Measurements from ENCODE around the gene ALK. TPM values are rescaled to one million over a fixed set of nuclear protein-coding genes. Genes with fewer than 3 reads are reported as not detected.

The ALK gene
- total and polyA plus RNA-seq, 2 donors (not counting 1 experiment from before 2014, with no cell fraction given) = not detected

GRCh38 chr2:29251406-29251805 lies 670.0 kb downstream of the ALK start:
- no peaks in the 10 kb centered on the region for H3K27me3 ChIP-seq (replicated peaks in 1 of 4; ENCODE audit: control extremely low read depth in 1 of 4, control insufficient read depth in 3 of 4, insufficient read depth in 4 of 4, low read length in 3 of 4)
- H3K9ac ChIP-seq (ENCODE audit: low read length) = no peak overlapping the region
- Mint-ChIP-seq H3K27me3 (peaks cover 8% of the 10 kb centered on the region), H3K27ac (no peak overlapping the region), H3K9me3 (ENCODE audit: insufficient read depth) (no peaks in the 10 kb centered on the region), H3K4me1 (peaks cover 7% of the 10 kb centered on the region), H3K4me3 (no peak overlapping the region)
- H3K4me3 ChIP-seq (ENCODE audit: control extremely low read depth in 1 of 5, extremely low read depth in 1 of 5, insufficient read depth in 1 of 5, low read depth in 2 of 5, low read length in 4 of 5) = no peak overlapping the region
- no peaks in the 10 kb centered on the region for H3K36me3 ChIP-seq (replicated peaks in 1 of 2; ENCODE audit: control extremely low read depth in 1 of 2, control insufficient read depth in 1 of 2, extremely low read depth in 1 of 2, insufficient read depth in 2 of 2, low read length in 1 of 2)
- H2AFZ ChIP-seq (ENCODE audit: insufficient read depth, low read depth, low read length, poor library complexity, severe bottlenecking) = no peak overlapping the region
- 96% methylated on average over 5 of the region's 5 CpGs for WGBS (ENCODE audit: insufficient coverage)
- H3K4me2 ChIP-seq (replicated peaks; ENCODE audit: low read depth, low read length, poor library complexity, severe bottlenecking) = no peak overlapping the region
- TF ChIP-seq CTCF (IDR thresholded peaks at IDR 0.05) (no peak), EZH2 (IDR thresholded peaks at IDR 0.05; ENCODE audit: borderline replicate concordance, insufficient read depth, low read depth, low read length, poor library complexity, severe bottlenecking) (no peak)
- ChIA-PET CTCF (no interaction called here), POLR2A (no interaction called here)
- no peak for ATAC-seq (ENCODE audit: low read depth)
- no peak overlapping the region for H3K27ac ChIP-seq (ENCODE audit: low read length in 2 of 2)
- peaks cover 0 to 6% (median 0%) of the 10 kb centered on the region in 3 donors for H3K9me3 ChIP-seq (ENCODE audit: control extremely low read depth in 1 of 3, control insufficient read depth in 2 of 3, insufficient read depth in 1 of 3, low read length in 2 of 3)
- no peaks in the 10 kb centered on the region for H3K79me2 ChIP-seq (ENCODE audit: control insufficient read depth, insufficient read depth, low read length)
- intact Hi-C loops (cut with micrococcal nuclease) = no loop called here
- no peak for DNase-seq
- peaks cover 0 to 11% of the 10 kb centered on the region in 2 donors for H3K4me1 ChIP-seq (ENCODE audit: control insufficient read depth in 2 of 2, insufficient read depth in 2 of 2, low read length in 2 of 2)
- H4K20me1 ChIP-seq (ENCODE audit: control insufficient read depth, insufficient read depth, low read length, poor library complexity, severe bottlenecking) = no peaks in the 10 kb centered on the region

GRCh38 chr2:29250977-29251376 lies 670.4 kb downstream of the ALK start:
- intact Hi-C loops (cut with micrococcal nuclease) = no loop called here
- Histone ChIP-seq H3K4me2 (replicated peaks; ENCODE audit: low read depth, low read length, poor library complexity, severe bottlenecking) (no peak overlapping the region), H2AFZ (ENCODE audit: insufficient read depth, low read depth, low read length, poor library complexity, severe bottlenecking) (no peak overlapping the region), H4K20me1 (ENCODE audit: control insufficient read depth, insufficient read depth, low read length, poor library complexity, severe bottlenecking) (no peaks in the 10 kb centered on the region), H3K4me1 (ENCODE audit: control insufficient read depth in 2 of 2, insufficient read depth in 2 of 2, low read length in 2 of 2) (peaks cover 0 to 11% of the 10 kb centered on the region in 2 donors), H3K9me3 (ENCODE audit: control extremely low read depth in 1 of 3, control insufficient read depth in 2 of 3, insufficient read depth in 1 of 3, low read length in 2 of 3) (peaks cover 0 to 6% (median 0%) of the 10 kb centered on the region in 3 donors), H3K4me3 (ENCODE audit: control extremely low read depth in 1 of 5, extremely low read depth in 1 of 5, insufficient read depth in 1 of 5, low read depth in 2 of 5, low read length in 4 of 5) (no peak overlapping the region), H3K9ac (ENCODE audit: low read length) (no peak overlapping the region), H3K79me2 (ENCODE audit: control insufficient read depth, insufficient read depth, low read length) (no peaks in the 10 kb centered on the region), H3K27me3 (replicated peaks in 1 of 4; ENCODE audit: control extremely low read depth in 1 of 4, control insufficient read depth in 3 of 4, insufficient read depth in 4 of 4, low read length in 3 of 4) (no peaks in the 10 kb centered on the region), H3K27ac (ENCODE audit: low read length in 2 of 2) (no peak overlapping the region), H3K36me3 (replicated peaks in 1 of 2; ENCODE audit: control extremely low read depth in 1 of 2, control insufficient read depth in 1 of 2, extremely low read depth in 1 of 2, insufficient read depth in 2 of 2, low read length in 1 of 2) (no peaks in the 10 kb centered on the region)
- ATAC-seq (ENCODE audit: low read depth) (no peak), DNase-seq (no peak)
- Mint-ChIP-seq H3K9me3 (ENCODE audit: insufficient read depth) (no peaks in the 10 kb centered on the region), H3K4me3 (no peak overlapping the region), H3K4me1 (peaks cover 7% of the 10 kb centered on the region), H3K27me3 (peaks cover 8% of the 10 kb centered on the region), H3K27ac (no peak overlapping the region)
- ChIA-PET POLR2A (no interaction called here), CTCF (no interaction called here)
- no peak for TF ChIP-seq CTCF (IDR thresholded peaks at IDR 0.05)
- WGBS (ENCODE audit: insufficient coverage) = 94% methylated on average over 6 of the region's 7 CpGs
